Measurements from ENCODE around the gene ITPK1.
A peak's percentile ranks its signal among the peaks of the same experiment; 100 is the strongest.

Gene ITPK1

GRCh38 chr14:93057586-93058280 lies 58.0 kb downstream of the ITPK1 start:
- no peak for DNase-seq

- DNase-seq: no peak
These were observed 58.7 kb downstream of the ITPK1 start for GRCh38 chr14:93056840-93057585.

DNA sequence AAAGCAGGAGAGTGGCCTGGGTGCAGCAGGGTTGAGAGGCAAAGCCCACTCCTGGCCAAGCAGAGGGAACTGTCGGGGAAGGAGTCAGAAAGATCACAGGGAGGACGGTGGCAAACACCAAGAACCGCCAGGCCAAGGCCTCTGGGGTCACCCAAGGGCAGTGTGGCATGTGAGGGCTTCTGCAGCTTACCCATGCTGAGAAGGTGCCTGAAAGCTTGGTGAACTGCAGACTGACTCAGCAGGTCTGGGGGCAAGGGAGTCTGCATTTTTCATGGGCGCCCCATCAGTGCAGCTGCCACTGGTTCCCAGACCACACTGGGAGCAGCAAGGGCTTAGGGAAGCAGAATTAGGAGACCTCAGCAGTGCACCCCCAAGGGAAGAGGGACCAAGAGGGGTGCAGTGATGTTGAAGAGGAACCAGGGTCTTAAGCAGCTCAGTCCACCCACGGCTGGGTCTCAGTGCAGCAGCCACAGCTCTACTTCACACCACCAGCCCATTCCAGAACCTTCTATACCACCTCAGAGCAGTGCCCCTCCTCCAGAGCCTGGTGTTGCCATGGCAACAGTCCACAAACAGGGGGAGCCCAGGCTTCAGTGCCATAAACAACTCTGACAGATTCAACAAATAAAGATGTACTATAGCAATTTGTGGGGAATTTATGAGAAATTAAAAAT lies 59.4 kb downstream of the ITPK1 start:
- peak; percentile 21 for DNase-seq

DNA sequence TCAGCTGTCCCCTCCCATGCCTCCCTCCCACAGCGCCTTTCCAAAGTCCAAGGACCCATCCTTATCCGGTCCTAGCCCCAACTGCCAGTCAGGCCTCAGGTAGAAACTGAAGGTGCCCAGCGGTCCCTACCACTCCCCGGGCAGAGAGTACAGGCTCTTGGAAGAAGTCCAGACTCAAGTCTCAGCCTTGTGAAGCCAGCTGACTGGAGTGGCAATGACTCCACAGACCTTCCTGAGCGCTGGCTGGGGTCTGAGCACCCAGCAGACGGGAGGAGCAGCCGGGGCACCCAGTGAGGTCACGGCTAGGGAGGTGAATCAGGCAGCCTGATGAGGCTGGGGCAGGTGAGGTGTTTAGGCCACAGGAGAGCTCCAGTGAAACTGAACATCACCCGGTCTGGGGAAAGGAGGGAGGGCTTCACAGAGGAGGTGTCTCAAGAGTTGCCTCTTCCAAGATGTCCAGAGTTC lies 60.0 kb downstream of the ITPK1 start:
- no peak for DNase-seq

DNA sequence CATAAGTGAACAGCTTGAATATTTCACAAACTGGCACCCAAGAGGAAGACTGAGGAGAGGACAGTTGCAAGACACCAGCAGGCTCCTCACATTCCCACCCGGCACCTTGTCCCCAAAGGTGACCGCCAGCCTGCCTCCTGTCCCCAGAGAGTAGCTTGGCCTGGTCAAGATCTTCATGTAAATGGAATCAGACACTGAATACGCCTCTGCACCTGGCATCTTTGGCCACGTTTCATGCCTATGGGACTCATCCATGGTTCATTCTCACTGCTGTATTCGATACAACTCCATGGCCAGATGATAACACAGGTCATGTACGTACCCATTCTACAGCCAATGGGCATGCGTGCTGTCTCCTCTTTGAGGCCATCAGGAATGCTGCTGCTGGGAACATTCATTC lies 60.8 kb downstream of the ITPK1 start:
- no peak for DNase-seq

GRCh38 chr14:93054006-93054405 lies 61.7 kb downstream of the ITPK1 start:
- DNase-seq: no peak

DNA sequence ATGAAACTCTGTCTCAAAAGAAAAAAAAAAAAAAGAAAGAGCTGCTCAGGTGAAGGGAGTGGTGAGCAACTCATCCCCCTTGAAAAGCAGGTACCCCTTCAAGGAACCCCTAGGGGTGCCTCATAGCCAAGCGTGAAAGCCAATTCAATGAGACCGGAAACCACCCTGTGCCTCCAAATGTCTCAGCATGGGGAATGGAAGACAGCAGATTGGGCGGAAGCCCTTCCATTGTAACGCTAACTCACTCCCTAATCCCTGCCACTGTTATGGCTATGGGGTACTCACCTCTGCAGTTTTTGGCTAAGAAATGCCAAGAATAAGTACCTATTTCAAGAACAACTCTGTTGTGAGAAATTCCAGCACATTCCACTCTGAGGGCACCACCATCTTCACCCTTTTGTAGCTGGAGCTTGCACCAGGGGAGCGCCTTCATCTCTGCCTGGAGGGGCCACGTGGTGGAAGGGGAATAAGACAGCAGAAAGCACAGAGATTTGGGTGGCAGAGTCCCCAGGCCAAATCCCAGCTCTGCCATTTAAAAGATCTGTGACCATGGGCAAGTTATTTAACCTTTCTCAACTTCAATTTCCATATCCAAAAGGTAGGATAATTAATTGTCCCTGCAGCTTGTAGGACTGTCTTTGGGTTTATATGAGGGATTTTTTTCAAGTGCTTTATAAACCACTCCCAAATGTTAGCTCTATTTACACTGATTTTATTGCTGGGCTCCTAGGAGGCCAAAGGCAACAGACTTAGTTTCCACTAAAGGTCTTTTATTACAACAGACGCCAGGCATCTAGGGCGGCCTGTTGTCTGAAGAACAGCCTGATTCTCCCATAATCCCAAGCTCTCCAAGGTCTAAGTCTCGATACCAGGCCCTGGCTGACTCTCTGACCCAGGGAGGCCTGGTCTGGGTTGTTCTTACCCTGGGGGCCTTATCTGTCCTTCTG lies 63.9 kb downstream of the ITPK1 start:
- DNase-seq: no peak

DNA sequence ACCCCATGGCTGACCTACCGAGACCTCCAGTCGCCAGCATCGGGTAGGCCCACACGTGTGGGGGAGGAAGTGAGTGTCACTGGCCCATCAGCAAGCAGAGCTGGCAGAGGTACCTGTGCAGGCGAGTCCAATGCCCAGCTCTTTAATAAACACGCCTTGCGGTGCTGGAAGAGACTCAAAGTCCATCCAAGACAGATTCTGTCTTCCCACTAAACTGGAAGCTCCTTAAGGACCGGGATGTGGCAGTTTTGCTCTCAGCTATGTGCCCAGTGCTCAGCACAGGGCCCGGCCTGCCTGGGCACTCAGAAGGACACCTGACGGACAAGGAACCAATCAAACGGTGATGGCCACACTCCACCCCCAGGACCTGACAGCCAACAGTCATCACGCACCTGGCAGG lies 65.0 kb downstream of the ITPK1 start:
- DNase-seq: no peak

DNA sequence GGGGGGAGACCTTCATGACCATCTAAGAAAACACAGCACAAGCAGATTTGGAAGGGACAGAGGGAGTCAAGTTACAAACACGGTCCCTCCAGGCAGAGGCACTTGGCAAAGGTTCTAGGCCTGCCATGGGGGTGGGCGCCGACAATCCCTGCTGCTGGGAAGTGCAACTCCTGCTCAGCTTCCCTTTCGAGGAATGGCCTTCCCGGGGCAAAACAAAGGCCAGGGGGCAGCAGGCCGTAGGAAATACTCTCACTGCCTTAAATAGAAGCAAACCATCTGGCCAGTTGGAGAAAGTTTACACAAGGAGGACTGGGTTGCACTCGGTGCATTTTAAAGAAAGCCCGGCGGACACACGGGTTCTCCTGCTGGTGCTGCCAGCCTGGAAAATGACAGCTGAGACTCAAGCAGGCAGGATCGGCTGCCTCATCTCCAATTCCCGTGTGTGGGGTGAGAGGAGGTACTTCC lies 65.8 kb downstream of the ITPK1 start:
- no peak for DNase-seq

GRCh38 chr14:93049315-93049714 lies 66.4 kb downstream of the ITPK1 start:
- DNase-seq: no peak

- DNase-seq: no peak
These were observed 66.9 kb downstream of the ITPK1 start for GRCh38 chr14:93048843-93049242.

DNA sequence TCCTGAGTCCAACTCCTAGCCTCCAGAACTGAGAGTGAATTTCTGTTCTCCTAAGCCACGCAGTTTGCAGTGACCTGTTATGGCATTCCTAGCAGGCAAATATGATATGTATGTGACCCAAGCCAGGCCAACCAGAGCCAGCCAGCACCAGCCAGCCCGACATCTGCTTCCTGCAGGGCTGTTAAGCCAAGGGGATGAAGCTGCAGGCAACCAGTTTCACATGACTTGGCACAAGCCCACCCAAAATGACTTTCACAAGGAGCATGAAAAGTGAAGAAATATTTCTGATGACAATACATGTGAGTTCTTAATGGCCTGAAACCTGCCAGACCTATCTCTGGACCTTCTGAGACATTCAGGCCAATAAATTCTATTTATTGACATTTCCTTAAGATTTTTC lies 68.1 kb downstream of the ITPK1 start:
- no peak for DNase-seq

DNA sequence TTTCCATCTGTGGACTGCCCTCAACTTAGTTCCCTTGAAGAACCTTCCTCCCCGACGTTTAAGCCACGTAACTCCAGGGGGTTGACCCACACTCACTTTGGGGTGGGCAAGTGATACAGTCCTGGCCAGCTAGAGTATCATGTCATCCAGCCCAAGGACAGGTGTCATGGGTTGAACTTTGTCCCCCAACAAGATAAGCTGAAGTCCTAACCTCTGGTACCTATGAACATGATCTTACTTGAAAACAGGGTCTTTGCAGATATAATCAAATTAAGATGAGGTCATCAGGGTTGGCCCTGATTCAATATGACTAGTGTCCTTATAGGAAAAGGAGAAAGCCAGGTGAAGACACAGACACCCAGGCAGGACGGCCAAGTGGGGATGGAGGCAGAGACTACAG lies 68.6 kb downstream of the ITPK1 start:
- DNase-seq: no peak

GRCh38 chr14:93046705-93047050 lies 69.0 kb downstream of the ITPK1 start:
- DNase-seq: no peak

DNA sequence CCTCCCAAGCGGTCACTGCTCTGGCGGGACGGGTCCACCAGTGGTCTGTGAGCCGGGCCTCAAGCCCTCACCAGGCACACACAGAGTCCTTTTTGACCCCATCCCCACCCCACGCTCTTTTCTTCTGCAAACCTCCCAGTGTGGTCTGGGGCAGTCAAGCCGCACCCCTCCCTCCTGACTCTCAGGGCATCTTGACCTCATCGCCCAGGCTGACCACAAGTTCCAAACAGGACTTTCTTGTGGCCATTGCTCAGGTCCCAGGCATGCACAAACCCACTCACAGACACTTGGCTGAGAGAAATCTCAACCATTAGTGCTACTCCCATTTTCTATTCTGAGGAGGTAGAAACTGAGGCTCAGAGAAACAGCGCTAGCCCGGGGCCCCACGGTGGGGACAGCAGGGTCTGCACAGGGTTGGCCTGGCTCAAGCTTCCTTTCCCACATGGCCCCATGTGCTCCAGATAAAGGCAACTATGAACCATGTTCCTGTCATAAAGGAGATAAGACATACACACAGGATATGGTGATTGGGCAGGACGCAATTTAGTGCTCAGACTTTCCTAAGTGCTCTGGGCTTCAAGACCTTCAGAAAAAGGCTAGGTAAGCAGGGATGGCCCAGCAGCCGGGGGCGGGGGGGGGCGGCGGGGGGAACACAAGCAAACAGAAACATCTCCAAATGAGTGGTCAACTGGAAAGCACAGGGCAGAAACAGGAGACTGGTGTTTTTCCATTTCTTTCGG lies 69.6 kb downstream of the ITPK1 start:
- no peak for DNase-seq

GRCh38 chr14:93045211-93045674 lies 70.5 kb downstream of the ITPK1 start:
- DNase-seq: no peak

- no peak for DNase-seq
These were observed 71.2 kb downstream of the ITPK1 start for GRCh38 chr14:93044556-93044955.

GRCh38 chr14:93044121-93044520 lies 71.6 kb downstream of the ITPK1 start:
- no peak for DNase-seq

GRCh38 chr14:93042968-93043940 lies 72.5 kb downstream of the ITPK1 start:
- DNase-seq: no peak

DNA sequence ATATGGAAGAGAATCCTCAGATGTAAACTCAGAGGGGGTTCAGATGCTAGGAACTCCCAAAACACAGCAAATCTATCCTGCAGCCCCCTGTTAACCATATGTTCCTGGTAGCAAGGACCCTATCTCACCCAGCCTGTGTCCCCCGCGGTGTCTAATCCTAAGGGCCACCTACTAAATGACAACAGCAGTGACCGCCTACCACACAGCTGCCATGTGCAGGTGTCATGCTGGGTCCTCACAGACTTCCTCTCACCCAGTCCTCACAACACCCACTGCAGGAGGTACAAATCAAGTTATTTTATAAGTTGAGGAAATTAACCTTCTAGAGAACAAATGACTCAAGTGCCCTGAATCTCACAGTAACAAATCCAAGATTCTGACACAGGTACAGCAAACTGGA lies 73.9 kb downstream of the ITPK1 start:
- no peak for DNase-seq

DNA sequence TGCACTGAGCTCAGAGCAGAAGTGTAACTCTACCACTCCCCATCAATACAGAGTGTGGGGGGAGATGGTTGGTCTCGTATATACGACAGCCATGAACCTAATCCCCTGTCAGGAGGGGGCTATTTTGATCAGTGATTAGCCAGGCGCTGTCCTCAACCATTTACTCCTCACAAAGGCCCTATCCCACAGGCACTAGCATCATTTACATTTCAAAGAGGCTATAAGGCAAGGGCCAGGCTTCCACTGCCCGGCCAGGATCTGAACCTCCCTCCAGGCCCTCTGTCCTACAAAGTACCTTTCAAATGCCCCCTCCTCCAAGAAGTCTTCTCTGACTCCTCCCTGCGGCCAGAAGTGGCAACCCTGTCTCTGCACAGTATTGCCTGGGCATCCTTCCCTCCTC lies 74.7 kb downstream of the ITPK1 start:
- DNase-seq: no peak
